HG02588 (cell line): Measurements from ENCODE around the gene ABCC9.

ENCODE experiments used
- ATAC-seq: cut with Tn5 transposase; IDR thresholded peaks from one replicate; pipeline ENCODE4 v1.9.1; 2021; ENCODE audit warnings: mild to moderate bottlenecking, moderate library complexity; ENCODE audit not compliant: unreplicated experiment

Gene ABCC9

GRCh38 chr12:21940549-21941505 is at the start of gene ABCC9:
ABCC9 (minus strand) TSS chr12:21941426; CDS start chr12:21936674, 4,752 bp downstream.
- ATAC-seq = no peak

- no peak for ATAC-seq
Observed at GRCh38 chr12:21989819-21990412, 48.7 kb upstream of the ABCC9 start.

GRCh38 chr12:21988619-21989018 is 47.4 kb upstream of the ABCC9 start:
- no peak for ATAC-seq

GRCh38 chr12:21987755-21988154 is 46.5 kb upstream of the ABCC9 start:
- no peak for ATAC-seq

- no peak for ATAC-seq
Observed at GRCh38 chr12:21985155-21985554, 43.9 kb upstream of the ABCC9 start.

- no peak for ATAC-seq
Observed at GRCh38 chr12:21984375-21984774, 43.1 kb upstream of the ABCC9 start.

GRCh38 chr12:21983095-21983494 is 41.9 kb upstream of the ABCC9 start:
- no peak for ATAC-seq

- ATAC-seq = no peak
Observed at GRCh38 chr12:21980544-21980943, 39.3 kb upstream of the ABCC9 start.

GRCh38 chr12:21975293-21975692 is 34.1 kb upstream of the ABCC9 start:
- ATAC-seq = no peak

- ATAC-seq = no peak
Observed at GRCh38 chr12:21973221-21973620, 32.0 kb upstream of the ABCC9 start.

- ATAC-seq = no peak
Observed at GRCh38 chr12:21972055-21972454, 30.8 kb upstream of the ABCC9 start.

- ATAC-seq = no peak
Observed at GRCh38 chr12:21971344-21971743, 30.1 kb upstream of the ABCC9 start.

- ATAC-seq = no peak
Observed at GRCh38 chr12:21962821-21963220, 21.6 kb upstream of the ABCC9 start.

GRCh38 chr12:21962236-21962635 is 21.0 kb upstream of the ABCC9 start:
- ATAC-seq = no peak

- ATAC-seq = no peak
Observed at GRCh38 chr12:21950649-21951048, 9.4 kb upstream of the ABCC9 start.

GRCh38 chr12:21949036-21949435 is 7.8 kb upstream of the ABCC9 start:
- no peak for ATAC-seq

GRCh38 chr12:21946983-21947382 is 5.8 kb upstream of the ABCC9 start:
- no peak for ATAC-seq

GRCh38 chr12:21945002-21945401 is 3.8 kb upstream of the ABCC9 start:
- ATAC-seq = no peak

- no peak for ATAC-seq
Observed at GRCh38 chr12:21942377-21942703, 1.1 kb upstream of the ABCC9 start.

- ATAC-seq = no peak
Observed at GRCh38 chr12:21941506-21942376, 515 bp upstream of the ABCC9 start.

GRCh38 chr12:21939435-21939834 is 1.8 kb downstream of the ABCC9 start:
- no peak for ATAC-seq
